ENCODE data around the gene AGTPBP1.
"Not testable (repeated sequence)": the region's sequence is repeated elsewhere in the genome, so short reads cannot be mapped to it uniquely, and the experiment has no call there.

The AGTPBP1 gene

DNA sequence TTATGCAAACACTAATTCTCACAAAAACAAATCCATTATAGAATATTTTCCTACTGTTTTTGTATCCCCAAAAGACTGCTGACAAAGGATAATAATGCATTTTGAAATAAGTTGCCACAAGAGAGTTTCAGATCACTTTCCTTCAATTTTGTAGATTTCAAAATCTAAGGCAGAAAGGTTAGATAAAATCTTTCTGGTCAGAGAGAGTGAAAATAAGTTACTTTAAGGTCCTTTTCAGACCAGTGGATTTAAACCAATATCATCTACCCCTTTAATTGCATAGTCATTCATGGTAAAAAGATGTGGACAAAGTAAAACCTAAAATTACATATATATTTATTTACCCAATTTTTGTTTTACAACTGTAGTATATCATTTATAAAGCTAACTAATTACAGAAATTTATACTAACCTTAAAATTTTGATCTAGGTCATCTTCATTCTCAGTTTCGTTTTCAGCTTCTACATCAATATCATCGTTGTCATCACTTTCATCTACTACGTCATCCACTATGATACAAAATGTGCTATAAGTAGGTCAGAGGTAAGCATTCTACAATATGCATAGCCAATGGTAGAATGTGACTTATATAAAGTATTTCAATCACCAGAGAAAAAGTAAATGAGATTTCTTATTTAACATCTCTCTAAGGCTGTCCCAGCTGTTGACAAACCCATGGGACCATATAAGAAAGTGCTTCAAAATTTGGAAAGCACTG, 95.7 kb downstream of the AGTPBP1 start:
- in situ Hi-C loops (cut with MboI; ENCODE audit: low pct_unique_long_range_greater_than_20kb, low sequenced_read_pairs): no loop called here
- DNase-seq: no peak

GRCh38 chr9:85640425-85640824, 101.3 kb downstream of the AGTPBP1 start:
- in situ Hi-C loops (cut with MboI; ENCODE audit: low pct_unique_long_range_greater_than_20kb, low sequenced_read_pairs): no loop called here

GRCh38 chr9:85639675-85640186, 102.0 kb downstream of the AGTPBP1 start:
- no peak for DNase-seq
- in situ Hi-C loops (cut with MboI; ENCODE audit: low pct_unique_long_range_greater_than_20kb, low sequenced_read_pairs): no loop called here

More at GRCh38 chr9:85640425-85640824, 101.3 kb downstream of the AGTPBP1 start:
- no peak for DNase-seq

- in situ Hi-C loops (cut with MboI; ENCODE audit: low pct_unique_long_range_greater_than_20kb, low sequenced_read_pairs): no loop called here
- no peak for DNase-seq
Measured at GRCh38 chr9:85631809-85632208, 109.9 kb downstream of the AGTPBP1 start.

DNA sequence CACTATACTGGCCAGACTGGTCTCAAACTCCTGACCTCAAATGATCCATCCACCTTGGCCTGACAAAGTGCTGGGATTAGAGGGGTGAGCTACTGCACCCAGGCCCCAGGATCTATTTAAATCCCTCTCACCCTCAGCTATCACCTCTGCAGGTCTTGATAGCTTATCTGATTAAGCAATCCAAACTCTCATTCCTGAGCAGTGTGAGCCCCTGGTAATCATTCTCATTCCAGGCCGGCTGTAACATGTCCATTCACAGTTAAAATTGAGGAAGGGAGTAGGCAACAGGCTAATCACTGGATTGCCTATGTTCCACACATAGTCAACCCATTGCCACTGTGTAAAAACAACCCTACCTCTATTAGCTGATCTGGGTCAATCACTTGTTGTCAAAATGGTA, 111.1 kb downstream of the AGTPBP1 start:
- in situ Hi-C loops (cut with MboI; ENCODE audit: low pct_unique_long_range_greater_than_20kb, low sequenced_read_pairs): no loop called here
- DNase-seq: no peak

GRCh38 chr9:85617141-85617670, 124.5 kb downstream of the AGTPBP1 start:
- no peak for DNase-seq
- in situ Hi-C loops (cut with MboI; ENCODE audit: low pct_unique_long_range_greater_than_20kb, low sequenced_read_pairs): no loop called here

GRCh38 chr9:85615792-85616191, 126.0 kb downstream of the AGTPBP1 start:
- DNase-seq: no peak
- in situ Hi-C loops (cut with MboI; ENCODE audit: low pct_unique_long_range_greater_than_20kb, low sequenced_read_pairs): no loop called here

DNA sequence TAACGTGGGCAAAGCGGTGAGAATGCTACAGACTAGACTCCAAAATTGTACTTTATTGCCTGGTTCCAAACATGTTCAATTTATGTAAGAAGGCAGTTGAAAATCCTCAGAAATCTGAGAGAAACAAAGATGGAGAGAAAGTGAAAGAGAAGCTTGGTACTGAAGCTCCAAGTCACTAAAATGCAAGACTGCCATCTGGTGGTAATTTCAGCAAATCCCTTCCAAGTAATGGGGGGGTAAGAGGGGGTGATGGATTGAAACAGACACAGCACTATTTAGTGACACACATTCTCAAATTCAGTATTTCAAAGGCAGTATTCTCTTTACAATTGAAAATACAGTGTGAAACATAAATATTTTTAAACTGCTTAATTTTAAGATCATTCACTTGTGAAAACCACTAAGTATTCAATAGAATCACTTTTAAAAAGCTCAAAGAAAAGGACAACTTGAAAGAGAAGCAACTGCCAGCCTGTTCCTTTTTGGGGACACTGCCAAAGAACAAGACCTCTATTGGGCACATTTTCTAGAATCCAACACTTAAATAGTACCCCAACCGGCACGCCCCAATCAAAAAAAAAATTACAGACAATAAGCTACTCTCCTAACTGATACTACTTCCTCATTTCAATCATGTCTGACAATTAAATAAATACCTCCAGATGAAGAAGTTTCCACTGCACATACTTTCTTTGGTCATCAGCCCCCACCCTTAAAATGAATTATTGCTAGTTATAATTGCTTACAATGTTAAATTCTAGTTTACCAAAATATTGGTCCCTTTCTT, 131.5 kb downstream of the AGTPBP1 start:
- in situ Hi-C loops (cut with MboI; ENCODE audit: low pct_unique_long_range_greater_than_20kb, low sequenced_read_pairs): no loop called here
- peak; percentile 66 for DNase-seq

DNA sequence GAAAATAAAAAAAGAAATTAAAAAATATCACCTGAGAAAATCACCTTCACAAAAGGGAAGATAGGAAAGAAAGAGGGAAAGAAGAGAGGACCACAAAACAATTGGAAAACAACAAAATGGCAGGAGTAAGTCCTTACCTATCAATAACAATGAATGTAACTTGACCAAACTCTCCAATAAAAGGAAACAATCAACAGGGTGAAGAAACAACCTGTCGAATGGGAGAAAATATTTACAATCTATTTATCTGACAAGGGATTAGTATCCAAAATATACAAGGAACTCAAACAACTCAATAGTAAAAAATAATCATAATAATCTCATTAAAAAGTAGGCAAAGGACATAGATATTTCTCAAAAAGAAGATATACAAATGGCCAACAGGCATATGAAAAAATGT, 135.8 kb downstream of the AGTPBP1 start:
- in situ Hi-C loops (cut with MboI; ENCODE audit: low pct_unique_long_range_greater_than_20kb, low sequenced_read_pairs): no loop called here
- DNase-seq: no peak

DNA sequence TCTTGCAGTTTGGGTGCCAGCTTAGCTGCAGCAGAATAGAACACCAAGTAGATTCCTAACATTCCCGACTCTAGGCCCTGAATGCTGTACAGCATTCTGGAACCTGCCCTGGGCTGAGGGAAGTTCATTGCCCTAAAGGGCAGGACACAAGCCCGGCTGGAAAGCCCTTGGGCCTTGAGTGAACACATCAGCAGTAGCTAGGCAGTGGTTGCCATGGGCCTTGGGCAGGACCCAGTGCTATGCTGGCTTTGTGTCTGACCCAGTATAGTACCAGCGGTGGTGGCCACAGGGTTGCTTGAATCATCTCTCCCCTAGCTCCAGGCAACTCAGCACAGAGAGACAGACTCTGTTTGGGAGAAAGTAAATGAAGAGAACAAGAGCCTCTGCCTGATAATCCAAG, 137.8 kb downstream of the AGTPBP1 start:
- in situ Hi-C loops (cut with MboI; ENCODE audit: low pct_unique_long_range_greater_than_20kb, low sequenced_read_pairs): no loop called here

GRCh38 chr9:85602742-85603141, 139.0 kb downstream of the AGTPBP1 start:
- in situ Hi-C loops (cut with MboI; ENCODE audit: low pct_unique_long_range_greater_than_20kb, low sequenced_read_pairs): no loop called here
- no peak for DNase-seq

More for the DNA sequence above, 137.8 kb downstream of the AGTPBP1 start:
- DNase-seq: no peak

DNA sequence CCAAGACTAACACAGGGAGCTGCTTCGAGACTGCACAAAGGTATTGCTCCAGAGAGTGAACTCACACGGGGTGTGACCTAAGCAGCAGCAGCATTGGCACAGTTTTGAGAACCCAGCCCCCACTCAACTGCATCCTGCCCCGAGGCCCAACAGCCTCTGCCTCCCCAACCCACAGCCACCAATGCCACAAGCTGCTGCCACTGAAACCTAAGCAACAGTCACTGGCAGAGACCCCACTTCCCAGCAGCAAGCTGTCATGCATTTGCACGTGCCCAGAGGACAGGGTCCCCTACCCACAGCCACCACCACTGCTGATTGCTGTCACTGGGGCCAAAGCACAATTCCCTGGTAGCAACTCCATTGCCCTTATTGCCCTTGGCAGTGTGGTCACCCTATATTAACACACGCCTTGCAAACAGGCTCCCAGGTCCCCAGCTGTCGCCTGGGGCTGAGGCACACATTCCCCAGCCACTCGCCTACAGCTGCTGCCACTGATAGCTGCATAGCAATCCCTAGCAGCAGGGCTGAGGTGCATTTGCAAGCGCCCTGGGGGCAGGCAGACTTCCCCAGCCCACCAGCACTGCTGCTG, 141.0 kb downstream of the AGTPBP1 start:
- in situ Hi-C loops (cut with MboI; ENCODE audit: low pct_unique_long_range_greater_than_20kb, low sequenced_read_pairs): no loop called here
- no peak for DNase-seq

DNA sequence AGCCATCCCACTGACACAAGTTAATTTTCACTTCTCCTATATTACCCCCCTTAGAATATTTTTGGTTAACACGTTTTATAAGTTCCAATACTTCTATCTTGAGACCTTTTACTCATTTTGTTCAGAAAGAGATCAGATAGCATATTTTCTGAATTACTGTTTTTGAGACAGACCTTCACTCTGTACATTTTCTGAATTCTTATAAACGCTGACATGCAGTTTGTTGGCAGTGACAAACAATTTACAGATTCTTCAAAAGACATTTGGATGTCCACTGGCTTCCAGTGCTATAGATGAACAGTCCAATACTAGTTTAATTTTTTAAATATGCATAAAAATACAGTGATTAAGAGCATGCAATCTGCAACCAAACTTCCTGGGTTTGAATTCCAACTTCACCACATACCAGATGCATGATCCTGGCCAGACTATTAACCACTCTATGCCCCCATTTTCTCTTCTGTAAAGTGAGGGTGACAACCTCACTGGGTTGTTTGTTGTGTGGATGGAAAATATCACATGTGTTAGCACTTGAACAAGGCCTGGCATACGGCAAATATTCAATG, 142.1 kb downstream of the AGTPBP1 start:
- in situ Hi-C loops (cut with MboI; ENCODE audit: low pct_unique_long_range_greater_than_20kb, low sequenced_read_pairs): no loop called here
- no peak for DNase-seq

GRCh38 chr9:85594316-85594715, 147.4 kb downstream of the AGTPBP1 start:
- in situ Hi-C loops (cut with MboI; ENCODE audit: low pct_unique_long_range_greater_than_20kb, low sequenced_read_pairs): no loop called here
- no peak for DNase-seq

GRCh38 chr9:85586684-85587083, 155.1 kb downstream of the AGTPBP1 start:
- in situ Hi-C loops (cut with MboI; ENCODE audit: low pct_unique_long_range_greater_than_20kb, low sequenced_read_pairs): no loop called here
- DNase-seq: no peak

DNA sequence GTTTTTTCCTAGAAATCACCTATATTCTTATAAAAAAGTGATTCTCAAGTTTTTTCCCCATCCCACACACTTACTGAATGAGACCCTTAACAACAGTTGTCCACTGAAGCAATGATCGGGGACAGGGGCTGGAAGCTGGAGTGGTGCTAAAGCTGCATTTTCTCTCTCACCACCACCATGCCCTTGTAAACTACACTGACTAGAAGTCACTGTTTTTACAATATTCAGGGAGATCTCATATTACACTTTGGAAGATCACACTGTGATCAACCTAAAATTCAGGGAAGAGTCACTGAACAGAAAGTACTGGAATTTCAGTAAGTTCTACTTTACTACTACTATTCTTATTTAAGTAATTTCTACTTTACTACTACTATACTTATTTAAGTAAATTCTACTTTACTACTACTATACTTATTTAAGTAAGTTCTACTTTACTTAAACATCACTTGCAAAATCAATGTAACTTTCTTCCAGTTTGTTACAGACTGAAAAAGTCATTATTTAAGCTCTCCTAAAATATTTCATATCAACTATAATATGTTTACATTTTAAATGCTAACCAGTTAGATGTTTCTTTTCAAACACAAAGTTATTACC, 164.3 kb downstream of the AGTPBP1 start:
- in situ Hi-C loops (cut with MboI; ENCODE audit: low pct_unique_long_range_greater_than_20kb, low sequenced_read_pairs): no loop called here
- DNase-seq: no peak

DNA sequence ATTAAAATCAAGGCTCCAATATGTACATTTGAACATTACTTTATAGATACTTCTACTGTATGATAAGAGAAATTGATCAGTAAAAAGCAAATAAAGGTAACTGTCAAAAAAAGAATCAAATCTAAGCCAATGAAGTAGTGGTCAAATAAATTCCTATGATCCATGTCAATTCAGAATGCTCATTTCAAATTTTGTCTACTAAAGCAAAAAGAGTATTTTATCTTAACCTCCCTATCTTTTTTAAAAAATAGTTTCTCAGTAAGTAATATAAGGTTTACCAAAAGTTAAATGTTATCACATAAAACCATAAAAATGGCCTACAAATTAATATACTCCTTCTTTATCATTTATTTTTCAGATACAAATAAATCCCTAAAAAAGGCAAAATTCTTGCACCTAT, 165.9 kb downstream of the AGTPBP1 start:
- in situ Hi-C loops (cut with MboI; ENCODE audit: low pct_unique_long_range_greater_than_20kb, low sequenced_read_pairs): no loop called here
- DNase-seq: no peak

GRCh38 chr9:85573546-85573945, 168.2 kb downstream of the AGTPBP1 start:
- in situ Hi-C loops (cut with MboI; ENCODE audit: low pct_unique_long_range_greater_than_20kb, low sequenced_read_pairs); DNase-seq: not testable (repeated sequence)

DNA sequence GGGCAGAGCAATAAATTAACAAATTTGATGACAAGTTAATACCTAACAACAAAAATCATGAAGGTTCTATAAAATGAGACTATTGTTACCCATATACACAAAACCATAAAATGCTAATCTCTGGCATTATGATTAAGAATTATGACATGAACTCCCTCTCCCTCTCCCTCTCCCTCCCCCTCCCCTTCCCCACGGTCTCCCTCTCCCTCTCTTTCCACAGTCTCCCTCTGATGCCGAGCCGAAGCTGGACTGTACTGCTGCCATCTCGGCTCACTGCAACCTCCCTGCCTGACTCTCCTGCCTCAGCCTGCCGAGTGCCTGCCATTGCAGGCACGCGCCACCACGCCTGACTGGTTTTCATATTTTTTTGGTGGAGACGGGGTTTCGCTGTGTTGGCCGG, 168.8 kb downstream of the AGTPBP1 start:
- in situ Hi-C loops (cut with MboI; ENCODE audit: low pct_unique_long_range_greater_than_20kb, low sequenced_read_pairs): not testable (repeated sequence)

More for the DNA sequence above, 168.8 kb downstream of the AGTPBP1 start:
- DNase-seq: not testable (repeated sequence)

All from KBM-7 (cell line).